ENCODE measurements around the gene FBXO15. TPM values are rescaled to one million over a fixed set of nuclear protein-coding genes. Genes with fewer than 3 reads are reported as not detected.

Gene FBXO15
- total RNA-seq, 1 donor from 2014 or later: 1.2 TPM

DNA sequence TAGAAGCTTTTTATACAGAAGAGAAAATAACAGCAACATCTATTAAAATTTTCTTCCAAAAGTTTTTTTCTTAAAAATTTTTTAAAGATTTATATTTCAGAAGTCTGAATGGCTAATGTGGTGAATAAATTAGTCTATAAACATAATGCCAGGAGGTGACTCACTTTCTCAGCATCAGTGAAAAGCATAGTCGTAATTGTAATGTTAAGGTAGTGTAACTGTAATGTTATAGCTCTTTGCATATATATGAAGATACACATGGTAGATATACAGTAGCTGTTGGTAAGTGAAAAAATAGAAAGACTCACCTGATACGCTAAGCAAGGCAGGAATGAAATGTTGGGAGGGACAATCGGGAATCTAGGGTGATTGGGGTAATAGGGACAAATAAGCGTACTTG, 6.2 kb upstream of the FBXO15 start:
- TF ChIP-seq, protein P1, sequence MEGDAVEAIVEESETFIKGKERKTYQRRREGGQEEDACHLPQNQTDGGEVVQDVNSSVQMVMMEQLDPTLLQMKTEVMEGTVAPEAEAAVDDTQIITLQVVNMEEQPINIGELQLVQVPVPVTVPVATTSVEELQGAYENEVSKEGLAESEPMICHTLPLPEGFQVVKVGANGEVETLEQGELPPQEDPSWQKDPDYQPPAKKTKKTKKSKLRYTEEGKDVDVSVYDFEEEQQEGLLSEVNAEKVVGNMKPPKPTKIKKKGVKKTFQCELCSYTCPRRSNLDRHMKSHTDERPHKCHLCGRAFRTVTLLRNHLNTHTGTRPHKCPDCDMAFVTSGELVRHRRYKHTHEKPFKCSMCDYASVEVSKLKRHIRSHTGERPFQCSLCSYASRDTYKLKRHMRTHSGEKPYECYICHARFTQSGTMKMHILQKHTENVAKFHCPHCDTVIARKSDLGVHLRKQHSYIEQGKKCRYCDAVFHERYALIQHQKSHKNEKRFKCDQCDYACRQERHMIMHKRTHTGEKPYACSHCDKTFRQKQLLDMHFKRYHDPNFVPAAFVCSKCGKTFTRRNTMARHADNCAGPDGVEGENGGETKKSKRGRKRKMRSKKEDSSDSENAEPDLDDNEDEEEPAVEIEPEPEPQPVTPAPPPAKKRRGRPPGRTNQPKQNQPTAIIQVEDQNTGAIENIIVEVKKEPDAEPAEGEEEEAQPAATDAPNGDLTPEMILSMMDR (IDR thresholded peaks at IDR 0.05; ENCODE audit: insufficient read depth, low read depth, low read length): no peak
- no peak for TF ChIP-seq EZH2 (IDR thresholded peaks at IDR 0.05; ENCODE audit: insufficient read depth, low read length)
- Histone ChIP-seq H3K4me1 (ENCODE audit: insufficient read depth, low read length) (peaks cover 12% of the 10 kb centered on the region), H2AFZ (ENCODE audit: low read depth, low read length) (no peak overlapping the region), H3K4me3 (ENCODE audit: insufficient read depth, low read depth, low read length) (no peak overlapping the region), H3K9me3 (ENCODE audit: insufficient read depth, low read depth, low read length) (no peaks in the 10 kb centered on the region), H3K9ac (ENCODE audit: low read length) (no peak overlapping the region), H4K20me1 (ENCODE audit: insufficient read depth, low read length) (peaks cover 7% of the 10 kb centered on the region), H3K36me3 (ENCODE audit: insufficient read depth, low read length) (peaks cover 25% of the 10 kb centered on the region), H3K27ac (ENCODE audit: low read depth, low read length) (peak overlapping the region; percentile 30), H3K4me2 (ENCODE audit: low read length) (no peak overlapping the region), H3K79me2 (ENCODE audit: insufficient read depth, low read length) (peaks cover 69% of the 10 kb centered on the region), H3K27me3 (ENCODE audit: insufficient read depth, low read length) (no peaks in the 10 kb centered on the region)
- Mint-ChIP-seq H3K27ac (ENCODE audit: unreplicated experiment) (no peak overlapping the region), H3K9me3 (ENCODE audit: unreplicated experiment) (no peaks in the 10 kb centered on the region), H3K4me1 (ENCODE audit: low read depth, unreplicated experiment) (peaks cover 5% of the 10 kb centered on the region), H3K27me3 (ENCODE audit: low read depth, unreplicated experiment) (no peaks in the 10 kb centered on the region), H3K36me3 (ENCODE audit: low read depth, unreplicated experiment) (peaks cover 4% of the 10 kb centered on the region), H3K4me3 (ENCODE audit: unreplicated experiment) (no peak overlapping the region)
- no peak for DNase-seq (ENCODE audit: low read depth)
- FAIRE-seq: no peak

DNA sequence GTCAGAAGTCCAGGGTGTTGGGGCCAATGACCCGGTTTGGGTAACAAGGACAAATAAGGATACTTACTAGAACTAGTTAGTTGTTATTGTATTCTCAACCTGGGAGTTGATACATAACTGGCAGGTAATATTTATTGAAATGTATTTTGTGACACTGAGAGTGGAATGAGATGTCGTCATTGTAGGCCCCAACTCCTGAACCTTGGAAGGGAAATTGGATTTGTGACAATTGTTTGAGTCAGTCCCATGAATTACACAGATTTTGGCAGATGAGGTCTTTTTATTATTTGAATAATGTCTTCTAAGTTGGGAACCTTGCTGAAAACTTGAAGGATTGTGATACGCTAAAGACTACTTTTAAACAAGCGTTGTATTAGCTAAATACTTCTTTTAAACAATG, 5.7 kb upstream of the FBXO15 start:
- H3K9me3 Mint-ChIP-seq (ENCODE audit: unreplicated experiment): no peaks in the 10 kb centered on the region
- H3K9ac ChIP-seq (ENCODE audit: low read length): no peak overlapping the region
- FAIRE-seq: no peak
- H3K27me3 ChIP-seq (ENCODE audit: insufficient read depth, low read length): no peaks in the 10 kb centered on the region
- H3K27ac ChIP-seq (ENCODE audit: low read depth, low read length): peak overlapping the region; percentile 30
- peaks cover 7% of the 10 kb centered on the region for H4K20me1 ChIP-seq (ENCODE audit: insufficient read depth, low read length)
- H3K4me1 ChIP-seq (ENCODE audit: insufficient read depth, low read length): peaks cover 12% of the 10 kb centered on the region
- H3K36me3 ChIP-seq (ENCODE audit: insufficient read depth, low read length): peaks cover 21% of the 10 kb centered on the region
- H2AFZ ChIP-seq (ENCODE audit: low read depth, low read length): no peak overlapping the region
- H3K4me3 Mint-ChIP-seq (ENCODE audit: unreplicated experiment): no peak overlapping the region
- H3K27ac Mint-ChIP-seq (ENCODE audit: unreplicated experiment): no peak overlapping the region
- no peaks in the 10 kb centered on the region for H3K9me3 ChIP-seq (ENCODE audit: insufficient read depth, low read depth, low read length)
- DNase-seq (ENCODE audit: low read depth): peak; percentile 13
- H3K4me3 ChIP-seq (ENCODE audit: insufficient read depth, low read depth, low read length): no peak overlapping the region
- TF ChIP-seq EZH2 (IDR thresholded peaks at IDR 0.05; ENCODE audit: insufficient read depth, low read length): no peak
- TF ChIP-seq, protein P1 (IDR thresholded peaks at IDR 0.05; ENCODE audit: insufficient read depth, low read depth, low read length): no peak
- H3K36me3 Mint-ChIP-seq (ENCODE audit: low read depth, unreplicated experiment): peaks cover 4% of the 10 kb centered on the region
- H3K4me2 ChIP-seq (ENCODE audit: low read length): peak overlapping the region; percentile 1
- H3K79me2 ChIP-seq (ENCODE audit: insufficient read depth, low read length): peaks cover 73% of the 10 kb centered on the region
- no peaks in the 10 kb centered on the region for H3K27me3 Mint-ChIP-seq (ENCODE audit: low read depth, unreplicated experiment)
- peaks cover 5% of the 10 kb centered on the region for H3K4me1 Mint-ChIP-seq (ENCODE audit: low read depth, unreplicated experiment)

- no peaks in the 10 kb centered on the region for H3K27me3 ChIP-seq (ENCODE audit: insufficient read depth, low read length)
- no peak overlapping the region for H3K9ac ChIP-seq (ENCODE audit: low read length)
- peaks cover 74% of the 10 kb centered on the region for H3K79me2 ChIP-seq (ENCODE audit: insufficient read depth, low read length)
- Mint-ChIP-seq H3K36me3 (ENCODE audit: low read depth, unreplicated experiment) (peaks cover 4% of the 10 kb centered on the region), H3K27ac (ENCODE audit: unreplicated experiment) (no peak overlapping the region), H3K9me3 (ENCODE audit: unreplicated experiment) (no peaks in the 10 kb centered on the region), H3K4me1 (ENCODE audit: low read depth, unreplicated experiment) (peaks cover 5% of the 10 kb centered on the region), H3K27me3 (ENCODE audit: low read depth, unreplicated experiment) (no peaks in the 10 kb centered on the region), H3K4me3 (ENCODE audit: unreplicated experiment) (no peak overlapping the region)
- H3K4me2 ChIP-seq (ENCODE audit: low read length): no peak overlapping the region
- FAIRE-seq (no peak), DNase-seq (ENCODE audit: low read depth) (no peak)
- H3K27ac ChIP-seq (ENCODE audit: low read depth, low read length): peak overlapping the region; percentile 30
- TF ChIP-seq EZH2 (IDR thresholded peaks at IDR 0.05; ENCODE audit: insufficient read depth, low read length): no peak
- TF ChIP-seq, protein P1 (IDR thresholded peaks at IDR 0.05; ENCODE audit: insufficient read depth, low read depth, low read length): no peak
- H3K4me1 ChIP-seq (ENCODE audit: insufficient read depth, low read length): peaks cover 12% of the 10 kb centered on the region
- H4K20me1 ChIP-seq (ENCODE audit: insufficient read depth, low read length): peaks cover 7% of the 10 kb centered on the region
- H3K9me3 ChIP-seq (ENCODE audit: insufficient read depth, low read depth, low read length): no peaks in the 10 kb centered on the region
- no peak overlapping the region for H2AFZ ChIP-seq (ENCODE audit: low read depth, low read length)
- H3K36me3 ChIP-seq (ENCODE audit: insufficient read depth, low read length): peaks cover 16% of the 10 kb centered on the region
- no peak overlapping the region for H3K4me3 ChIP-seq (ENCODE audit: insufficient read depth, low read depth, low read length)
Measured at GRCh38 chr18:74152857-74153256, 5.2 kb upstream of the FBXO15 start.

Measured in astrocyte (in vitro differentiated cells and primary cell).